K562 (cell line): ENCODE results near the gene TOP3A. TPM values are rescaled to one million over a fixed set of nuclear protein-coding genes. Genes with fewer than 3 reads are reported as not detected.

ENCODE experiments used
- BHLHE40 ChIP-seq: IDR thresholded peaks from 2 replicates; pipeline ENCODE4 v1.6.1; 2011; ENCODE audit warnings: low read length, improper control_type of control experiment
- CHD1 ChIP-seq: fragments of 200-600 bp; sonication (generic); IDR thresholded peaks from one replicate; pipeline ENCODE4 v1.6.1; 2012; ENCODE audit warnings: mild to moderate bottlenecking, moderate library complexity, low read length, inconsistent platforms
- COPS2 ChIP-seq: fragments of 450-650 bp; conservative IDR thresholded peaks from 2 replicates; pipeline ENCODE4 v1.6.1; 2016; ENCODE audit warnings: mild to moderate bottlenecking, moderate library complexity
- CREM ChIP-seq: IDR thresholded peaks from 2 replicates; pipeline ENCODE4 v1.6.1; 2014; ENCODE audit warnings: antibody characterized with exemption, low read depth
- ETV1 ChIP-seq: fragments of 450-650 bp; conservative IDR thresholded peaks from 2 replicates; pipeline ENCODE4 v1.6.1; 2016; ENCODE audit warnings: missing genetic modification characterization, control low read depth, low read depth, missing compliant biosample characterization
- FOS ChIP-seq: IDR thresholded peaks from 3 replicates; pipeline ENCODE4 v1.6.1; 2011; ENCODE audit not compliant: insufficient read length; ENCODE audit errors: extremely low read depth
- MTF1 ChIP-seq: fragments of 250-450 bp; sonication (Bioruptor Pico); IDR thresholded peaks from 2 replicates; pipeline ENCODE4 v1.9.0; 2021; ENCODE audit warnings: moderate library complexity, mild to moderate bottlenecking, inconsistent platforms, borderline replicate concordance
- NFIX ChIP-seq: fragments of 250-450 bp; sonication (Bioruptor Pico); IDR thresholded peaks from 2 replicates; pipeline ENCODE4 v1.4.0; 2020; ENCODE audit warnings: low read depth, mild to moderate bottlenecking, moderate library complexity
- NR1H2 ChIP-seq: sonication (generic); formaldehyde crosslinking; IDR thresholded peaks from 2 replicates; pipeline ENCODE4 v1.4.0; 2020; ENCODE audit warnings: mild to moderate bottlenecking, missing genetic modification reagents
- RBM17 ChIP-seq: fragments of 200-400 bp; formaldehyde crosslinking; IDR thresholded peaks from 2 replicates; pipeline ENCODE4 v1.6.1; 2017; ENCODE audit warnings: low read depth, mild to moderate bottlenecking, low read length, borderline replicate concordance
- SNIP1 ChIP-seq: fragments of 450-650 bp; IDR thresholded peaks from 2 replicates; pipeline ENCODE4 v1.7.1; 2017; ENCODE audit warnings: low read depth, mild to moderate bottlenecking
- XRCC4 ChIP-seq: IDR thresholded peaks from one replicate; pipeline ENCODE4 v1.6.1; 2011; ENCODE audit not compliant: insufficient read depth, insufficient read length; ENCODE audit errors: extremely low read depth
- ZNF184 ChIP-seq: sonication (generic); formaldehyde crosslinking; IDR thresholded peaks from 2 replicates; pipeline ENCODE4 v1.5.0; 2020; ENCODE audit warnings: missing genetic modification reagents
- ZNF79 ChIP-seq: fragments of 250-450 bp; sonication (Bioruptor Pico); IDR thresholded peaks from 2 replicates; pipeline ENCODE4 v1.4.0; 2020; ENCODE audit warnings: low read depth, mild to moderate bottlenecking, moderate library complexity
- polyA plus RNA-seq, 8 experiments: library from polyadenylated mRNA; depleted of rRNA in 4 of 8; stranded (reverse) in 5 of 8; unstranded in 3 of 8; fragments of >200 nt; fragmentation: Nextera tagmentation in 2 of 8; fragmentation: Illumina TruSeq in 1 of 8; extraction: Ambion mirVana in 2 of 8; extraction: Trizol in 1 of 8; gene quantifications; 2 replicates each; pipeline versions ENCODE4 v1.2.1 to v1.2.3, GENCODE V29; 2011 to 2014; ENCODE audit warnings: inconsistent platforms in 1 of 8, missing spikeins in 1 of 8
- total RNA-seq, 7 experiments: library from RNA; depleted of rRNA in 6 of 7; stranded (reverse); fragments of >200 nt in 6 of 7; fragmentation: Illumina TruSeq in 2 of 7; extraction: Trizol in 2 of 7; gene quantifications; 2 replicates each; pipeline versions ENCODE4 v1.2.1 to v1.2.3, GENCODE V29; 2011 to 2021; ENCODE audit warnings: low replicate concordance in 1 of 7
- TF ChIP-seq, protein P1 (sequence below): sonication (generic); formaldehyde crosslinking; IDR thresholded peaks from 2 replicates; pipeline ENCODE4 v1.4.0; 2020; ENCODE audit warnings: mild to moderate bottlenecking, missing genetic modification reagents
- TF ChIP-seq, protein P2 (sequence below): fragments of 250-450 bp; sonication (Bioruptor Pico); IDR thresholded peaks from 2 replicates; pipeline ENCODE4 v1.5.0; 2021
- TF ChIP-seq, protein P3 (sequence below): IDR thresholded peaks from 2 replicates; pipeline ENCODE4 v1.6.1; 2011; ENCODE audit not compliant: insufficient read length; ENCODE audit errors: extremely low read depth
- TF ChIP-seq, protein P4 (sequence below): fragments of 250-450 bp; sonication (Bioruptor Pico); IDR thresholded peaks from 2 replicates; pipeline ENCODE4 v1.5.0; 2021
- TF ChIP-seq, protein P5 (sequence below): fragments of 450-650 bp; conservative IDR thresholded peaks from 2 replicates; pipeline ENCODE4 v1.6.1; 2016; ENCODE audit warnings: missing genetic modification characterization, low read depth, mild to moderate bottlenecking, control low read depth, missing compliant biosample characterization

TOP3A gene
- total and polyA plus RNA-seq, 9 of the 15 experiments (the other 6 are each of a cell fraction or from before 2014, with no cell fraction given), result 5.2 to 49.7 (median 24.7) TPM

DNA sequence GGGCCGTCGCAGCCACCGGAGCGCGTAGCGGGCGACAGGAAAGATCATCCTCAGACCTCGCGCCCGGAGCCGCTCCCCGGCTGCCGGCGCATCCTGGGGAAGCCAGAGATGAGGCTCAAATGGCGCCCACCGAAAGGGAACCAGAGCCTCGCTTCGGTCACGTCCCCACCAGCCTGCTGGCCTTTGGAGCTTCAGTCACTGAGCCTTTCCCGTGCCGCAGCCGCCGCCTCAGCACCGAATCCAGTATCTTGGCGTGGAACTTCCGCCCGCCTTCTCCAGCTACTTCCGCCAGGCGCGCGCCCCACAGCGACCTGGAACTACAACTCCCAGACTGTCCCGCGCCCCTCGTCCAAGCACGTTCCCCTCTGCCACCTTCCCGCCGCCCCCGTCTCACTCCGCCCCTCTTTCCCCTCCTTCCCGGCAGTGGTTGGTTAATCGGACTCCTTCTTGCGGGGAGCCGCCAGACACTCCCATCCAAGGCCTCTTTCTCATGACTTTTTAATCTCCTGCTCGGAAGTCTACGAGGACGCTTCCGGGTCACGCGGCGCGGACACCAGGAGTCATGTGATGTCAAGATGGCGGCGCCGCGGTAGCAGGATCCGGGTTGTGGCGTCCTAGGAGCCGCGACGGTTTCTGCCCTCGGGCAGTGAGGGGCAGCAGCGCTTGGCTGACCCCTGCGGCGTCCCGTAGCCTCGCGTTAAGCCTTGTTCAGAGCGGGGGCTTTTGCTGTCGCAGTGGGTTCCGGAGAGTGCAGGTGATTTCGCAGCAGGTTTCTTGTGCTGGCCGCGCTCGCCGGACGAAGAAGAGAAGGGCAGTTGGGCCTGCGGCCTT, at the start of gene TOP3A, which contains the start of gene SMCR8 (continued):
- TF ChIP-seq ETV1 (tag) (0 out of 2 replicates have a peak, but pooled peaks have one; percentile 33), NR1H2 (CRISPR knock-in tag) (no peak), ZNF184 (CRISPR knock-in tag) (no peak), SNIP1 (no peak), ZNF79 (no peak), RBM17 (no peak), COPS2 (no peak), CREM (peak; percentile 82), BHLHE40 (peak; percentile 79), MTF1 (CRISPR knock-in tag) (no peak), XRCC4 (no peak), NFIX (CRISPR knock-in tag) (no peak), CHD1 (no peak), FOS (peak; percentile 52)
- TF ChIP-seq, protein P1, sequence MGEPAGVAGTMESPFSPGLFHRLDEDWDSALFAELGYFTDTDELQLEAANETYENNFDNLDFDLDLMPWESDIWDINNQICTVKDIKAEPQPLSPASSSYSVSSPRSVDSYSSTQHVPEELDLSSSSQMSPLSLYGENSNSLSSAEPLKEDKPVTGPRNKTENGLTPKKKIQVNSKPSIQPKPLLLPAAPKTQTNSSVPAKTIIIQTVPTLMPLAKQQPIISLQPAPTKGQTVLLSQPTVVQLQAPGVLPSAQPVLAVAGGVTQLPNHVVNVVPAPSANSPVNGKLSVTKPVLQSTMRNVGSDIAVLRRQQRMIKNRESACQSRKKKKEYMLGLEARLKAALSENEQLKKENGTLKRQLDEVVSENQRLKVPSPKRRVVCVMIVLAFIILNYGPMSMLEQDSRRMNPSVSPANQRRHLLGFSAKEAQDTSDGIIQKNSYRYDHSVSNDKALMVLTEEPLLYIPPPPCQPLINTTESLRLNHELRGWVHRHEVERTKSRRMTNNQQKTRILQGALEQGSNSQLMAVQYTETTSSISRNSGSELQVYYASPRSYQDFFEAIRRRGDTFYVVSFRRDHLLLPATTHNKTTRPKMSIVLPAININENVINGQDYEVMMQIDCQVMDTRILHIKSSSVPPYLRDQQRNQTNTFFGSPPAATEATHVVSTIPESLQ (CRISPR knock-in tag), result no peak
- TF ChIP-seq, protein P2, sequence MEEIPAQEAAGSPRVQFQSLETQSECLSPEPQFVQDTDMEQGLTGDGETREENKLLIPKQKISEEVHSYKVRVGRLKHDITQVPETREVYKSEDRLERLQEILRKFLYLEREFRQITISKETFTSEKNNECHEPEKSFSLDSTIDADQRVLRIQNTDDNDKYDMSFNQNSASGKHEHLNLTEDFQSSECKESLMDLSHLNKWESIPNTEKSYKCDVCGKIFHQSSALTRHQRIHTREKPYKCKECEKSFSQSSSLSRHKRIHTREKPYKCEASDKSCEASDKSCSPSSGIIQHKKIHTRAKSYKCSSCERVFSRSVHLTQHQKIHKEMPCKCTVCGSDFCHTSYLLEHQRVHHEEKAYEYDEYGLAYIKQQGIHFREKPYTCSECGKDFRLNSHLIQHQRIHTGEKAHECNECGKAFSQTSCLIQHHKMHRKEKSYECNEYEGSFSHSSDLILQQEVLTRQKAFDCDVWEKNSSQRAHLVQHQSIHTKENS (CRISPR knock-in tag), result no peak
- TF ChIP-seq, protein P3, sequence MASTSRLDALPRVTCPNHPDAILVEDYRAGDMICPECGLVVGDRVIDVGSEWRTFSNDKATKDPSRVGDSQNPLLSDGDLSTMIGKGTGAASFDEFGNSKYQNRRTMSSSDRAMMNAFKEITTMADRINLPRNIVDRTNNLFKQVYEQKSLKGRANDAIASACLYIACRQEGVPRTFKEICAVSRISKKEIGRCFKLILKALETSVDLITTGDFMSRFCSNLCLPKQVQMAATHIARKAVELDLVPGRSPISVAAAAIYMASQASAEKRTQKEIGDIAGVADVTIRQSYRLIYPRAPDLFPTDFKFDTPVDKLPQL, result no peak
- TF ChIP-seq, protein P4, sequence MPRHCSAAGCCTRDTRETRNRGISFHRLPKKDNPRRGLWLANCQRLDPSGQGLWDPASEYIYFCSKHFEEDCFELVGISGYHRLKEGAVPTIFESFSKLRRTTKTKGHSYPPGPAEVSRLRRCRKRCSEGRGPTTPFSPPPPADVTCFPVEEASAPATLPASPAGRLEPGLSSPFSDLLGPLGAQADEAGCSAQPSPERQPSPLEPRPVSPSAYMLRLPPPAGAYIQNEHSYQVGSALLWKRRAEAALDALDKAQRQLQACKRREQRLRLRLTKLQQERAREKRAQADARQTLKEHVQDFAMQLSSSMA, result no peak
- TF ChIP-seq, protein P5, sequence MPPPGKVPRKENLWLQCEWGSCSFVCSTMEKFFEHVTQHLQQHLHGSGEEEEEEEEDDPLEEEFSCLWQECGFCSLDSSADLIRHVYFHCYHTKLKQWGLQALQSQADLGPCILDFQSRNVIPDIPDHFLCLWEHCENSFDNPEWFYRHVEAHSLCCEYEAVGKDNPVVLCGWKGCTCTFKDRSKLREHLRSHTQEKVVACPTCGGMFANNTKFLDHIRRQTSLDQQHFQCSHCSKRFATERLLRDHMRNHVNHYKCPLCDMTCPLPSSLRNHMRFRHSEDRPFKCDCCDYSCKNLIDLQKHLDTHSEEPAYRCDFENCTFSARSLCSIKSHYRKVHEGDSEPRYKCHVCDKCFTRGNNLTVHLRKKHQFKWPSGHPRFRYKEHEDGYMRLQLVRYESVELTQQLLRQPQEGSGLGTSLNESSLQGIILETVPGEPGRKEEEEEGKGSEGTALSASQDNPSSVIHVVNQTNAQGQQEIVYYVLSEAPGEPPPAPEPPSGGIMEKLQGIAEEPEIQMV, result no peak
